GM18907 (cell line): Measurements from ENCODE around the gene FAM163B.

Experiments
- ATAC-seq: cut with Tn5 transposase; IDR thresholded peaks from one replicate; pipeline ENCODE4 v1.9.1; 2021; ENCODE audit warnings: mild to moderate bottlenecking, moderate library complexity; ENCODE audit not compliant: unreplicated experiment

FAM163B gene

DNA sequence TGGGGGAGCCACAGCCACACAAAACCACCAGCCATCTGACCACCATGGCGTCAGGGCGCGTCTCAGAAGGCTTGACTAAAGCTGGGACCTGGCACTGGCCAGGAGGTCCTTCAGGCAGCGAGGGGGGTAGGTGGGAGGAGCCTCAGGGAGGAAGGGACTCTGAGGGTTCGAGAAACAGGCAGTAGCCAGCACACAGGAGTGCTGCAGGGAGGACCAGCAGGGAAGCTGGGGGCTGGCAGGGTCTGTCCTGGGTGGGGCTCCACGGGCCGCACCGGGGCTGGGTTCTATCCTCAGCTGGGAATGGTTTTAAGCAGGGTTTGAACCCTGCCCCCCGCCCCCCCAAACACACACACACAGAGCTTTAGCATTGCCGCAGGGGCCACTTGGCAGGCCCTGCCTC, 7.4 kb downstream of the FAM163B start:
- no peak for ATAC-seq

DNA sequence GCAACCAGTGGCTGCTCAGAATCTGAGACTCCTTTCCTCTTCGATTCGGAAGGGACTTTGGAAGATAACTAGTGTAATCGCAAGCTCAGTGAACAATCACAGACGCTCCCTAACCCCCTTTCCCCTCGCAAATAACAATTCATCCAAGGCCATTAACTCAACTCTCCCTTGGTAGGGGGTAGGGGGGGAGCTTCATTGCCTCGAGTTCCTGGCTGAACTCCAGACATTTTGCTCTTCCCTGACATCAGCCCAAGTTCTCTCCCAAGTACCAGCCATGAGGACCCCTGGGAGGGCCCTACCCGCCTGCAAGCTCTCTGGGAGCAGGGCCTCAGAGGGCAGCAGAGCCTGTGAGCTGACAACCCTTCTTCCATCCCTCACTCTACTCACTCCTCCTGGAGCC, 8.4 kb downstream of the FAM163B start:
- no peak for ATAC-seq

DNA sequence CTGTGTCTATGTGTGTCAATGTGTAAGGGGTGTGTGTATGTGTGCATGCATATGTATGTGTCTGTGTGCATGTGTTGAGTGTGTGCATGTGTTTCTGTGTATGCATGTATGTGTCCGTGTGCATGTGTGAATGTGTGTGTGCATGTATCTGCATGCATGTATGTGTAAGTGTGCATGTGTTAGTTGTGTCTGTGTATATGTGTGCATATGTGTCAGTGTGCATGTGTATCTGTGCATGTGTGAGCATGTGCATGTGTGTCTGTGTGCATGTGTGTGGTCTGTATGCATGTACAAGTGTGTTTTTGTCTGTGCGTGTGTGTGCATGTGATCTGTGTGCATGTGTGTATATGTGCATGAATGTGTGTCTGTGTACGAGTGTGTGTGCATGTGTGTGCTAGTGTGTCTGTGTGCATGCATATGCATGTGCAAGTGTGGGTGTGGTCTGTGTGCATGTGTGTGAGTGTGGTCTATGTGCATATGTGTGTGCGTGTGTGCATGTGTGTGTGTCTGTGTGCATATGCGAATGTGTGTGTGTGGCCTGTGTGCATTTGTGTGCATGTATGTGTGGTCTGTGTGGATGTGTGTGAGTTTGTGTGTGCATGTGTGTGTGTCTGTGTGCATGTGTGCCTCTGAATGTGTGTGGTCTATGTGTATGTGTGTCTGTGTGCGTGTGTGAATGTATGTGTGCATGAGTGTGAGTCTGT, 9.6 kb downstream of the FAM163B start:
- ATAC-seq, result no peak

DNA sequence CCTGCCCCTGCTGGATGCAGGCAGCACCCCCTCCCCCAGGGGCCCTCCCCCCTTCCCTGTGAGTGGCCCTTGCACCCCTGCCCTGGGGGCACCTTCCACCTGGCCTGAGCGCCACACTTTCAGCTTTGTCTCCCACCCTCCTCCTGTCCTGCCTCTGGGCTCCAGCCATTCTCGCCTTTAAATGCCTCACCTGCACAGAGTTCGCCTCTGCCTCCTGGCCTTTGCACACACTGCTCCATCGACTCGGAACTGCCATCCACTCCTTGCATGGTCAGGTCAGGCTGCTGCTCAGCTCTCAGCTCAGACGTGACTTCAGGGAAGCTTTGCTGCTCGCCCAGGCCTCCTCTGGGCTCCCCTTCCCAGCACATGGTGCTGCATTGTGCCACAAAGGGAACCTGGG, 10.2 kb downstream of the FAM163B start:
- no peak for ATAC-seq

DNA sequence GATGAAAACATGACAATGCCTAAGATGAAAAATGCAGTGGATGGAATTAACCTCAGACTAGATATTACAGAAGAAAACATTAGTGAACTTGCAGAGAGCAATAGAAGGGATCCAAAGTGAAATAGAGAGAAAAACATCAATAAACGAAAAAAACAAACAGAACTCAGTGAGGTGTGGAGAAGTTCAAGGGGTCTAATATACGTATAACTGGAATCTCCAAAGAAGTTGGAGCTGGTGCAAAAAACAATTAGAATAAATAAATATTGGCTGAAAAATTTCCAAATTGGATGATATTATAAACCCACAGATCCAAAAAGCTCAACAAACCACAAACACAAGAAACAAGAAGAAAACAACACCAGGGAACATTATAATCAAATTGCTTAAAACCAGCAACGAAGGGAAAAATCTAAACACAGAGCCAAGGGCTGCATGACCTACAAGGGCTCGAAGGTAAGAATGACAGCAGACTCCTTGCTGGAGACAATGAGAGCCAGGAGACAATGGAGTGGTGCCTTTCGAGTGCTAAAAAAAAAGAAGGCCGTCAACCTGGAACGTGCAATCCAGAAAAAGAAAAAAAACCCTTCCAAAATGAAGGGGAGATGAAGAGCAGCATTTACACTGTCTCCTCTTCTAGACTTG, 11.8 kb downstream of the FAM163B start:
- no peak for ATAC-seq

- no peak for ATAC-seq
Measured at GRCh38 chr9:133595910-133596309, 13.3 kb downstream of the FAM163B start.

DNA sequence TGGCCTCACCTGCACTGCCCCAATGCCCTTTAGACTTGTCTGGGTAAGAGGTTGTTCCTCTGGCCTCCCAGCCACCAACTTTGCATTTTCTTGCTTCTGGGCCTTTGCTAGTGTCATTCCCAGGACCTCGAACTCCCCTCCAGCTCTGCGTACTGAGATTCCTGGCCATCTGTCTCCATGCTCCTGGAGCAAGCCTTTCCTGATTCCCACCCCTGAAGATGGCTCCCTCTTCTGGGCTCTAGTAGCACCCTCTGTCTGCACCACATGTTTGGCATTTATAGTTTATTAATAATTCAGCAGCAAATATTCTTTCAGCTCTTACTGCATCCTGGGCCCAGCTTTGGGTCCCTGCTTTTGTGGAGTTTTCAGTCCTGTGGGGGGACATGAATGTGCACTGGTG, 14.9 kb downstream of the FAM163B start:
- ATAC-seq, result no peak

- ATAC-seq, result no peak
Measured at GRCh38 chr9:133593587-133594253, 15.5 kb downstream of the FAM163B start.

DNA sequence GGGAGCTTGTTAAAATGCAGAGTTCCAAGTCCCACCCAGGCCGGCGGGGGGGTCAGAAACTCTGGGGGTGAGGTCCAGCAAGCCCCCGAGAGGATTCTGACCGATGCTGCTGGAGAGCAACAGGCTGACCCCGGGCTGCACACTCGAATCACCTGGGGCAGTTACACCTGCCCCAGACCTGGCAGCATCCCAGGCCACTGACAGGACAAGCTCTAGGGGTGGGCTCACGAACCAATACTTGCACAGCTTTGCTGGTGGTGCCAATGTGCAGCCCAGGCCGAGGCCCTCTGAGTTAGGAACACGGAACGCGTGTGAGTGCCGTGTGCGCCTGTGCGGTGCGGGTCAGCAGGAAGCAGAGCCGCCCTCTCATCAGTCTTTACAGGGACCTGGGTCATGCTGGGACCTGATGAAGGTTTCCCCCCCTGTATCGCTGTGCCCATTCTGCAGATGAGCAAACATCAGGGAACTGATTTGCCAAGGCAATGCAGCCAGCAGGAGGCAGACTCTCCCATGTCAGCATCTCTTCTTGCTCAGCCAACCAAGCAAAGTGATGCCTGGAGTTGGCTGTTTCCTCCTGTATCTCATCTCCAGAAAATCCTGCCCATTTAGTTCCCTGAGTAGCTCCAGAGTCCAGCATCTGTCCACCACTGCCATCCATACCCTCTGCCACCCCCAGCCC, 16.3 kb downstream of the FAM163B start:
- no peak for ATAC-seq

DNA sequence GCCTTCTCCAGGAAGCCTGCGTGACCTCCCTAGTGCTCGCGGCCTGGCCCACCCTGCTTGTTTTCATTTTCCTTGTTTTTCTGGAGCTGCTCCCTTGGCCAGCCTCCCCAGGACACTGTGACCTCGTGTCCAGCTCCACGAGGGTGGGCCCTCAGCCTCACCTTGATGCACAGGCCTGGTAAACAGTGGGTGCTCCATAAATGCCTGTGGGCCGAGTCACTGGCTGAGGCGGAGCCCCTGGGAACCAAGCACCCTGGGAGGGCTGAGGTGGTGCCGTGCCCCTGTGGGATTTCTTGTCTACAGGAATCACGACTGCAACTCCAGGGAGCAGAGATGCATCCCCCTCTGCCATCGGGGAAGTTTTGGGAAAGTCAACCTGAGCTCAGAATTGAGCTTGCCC, 17.2 kb downstream of the FAM163B start:
- ATAC-seq, result no peak

DNA sequence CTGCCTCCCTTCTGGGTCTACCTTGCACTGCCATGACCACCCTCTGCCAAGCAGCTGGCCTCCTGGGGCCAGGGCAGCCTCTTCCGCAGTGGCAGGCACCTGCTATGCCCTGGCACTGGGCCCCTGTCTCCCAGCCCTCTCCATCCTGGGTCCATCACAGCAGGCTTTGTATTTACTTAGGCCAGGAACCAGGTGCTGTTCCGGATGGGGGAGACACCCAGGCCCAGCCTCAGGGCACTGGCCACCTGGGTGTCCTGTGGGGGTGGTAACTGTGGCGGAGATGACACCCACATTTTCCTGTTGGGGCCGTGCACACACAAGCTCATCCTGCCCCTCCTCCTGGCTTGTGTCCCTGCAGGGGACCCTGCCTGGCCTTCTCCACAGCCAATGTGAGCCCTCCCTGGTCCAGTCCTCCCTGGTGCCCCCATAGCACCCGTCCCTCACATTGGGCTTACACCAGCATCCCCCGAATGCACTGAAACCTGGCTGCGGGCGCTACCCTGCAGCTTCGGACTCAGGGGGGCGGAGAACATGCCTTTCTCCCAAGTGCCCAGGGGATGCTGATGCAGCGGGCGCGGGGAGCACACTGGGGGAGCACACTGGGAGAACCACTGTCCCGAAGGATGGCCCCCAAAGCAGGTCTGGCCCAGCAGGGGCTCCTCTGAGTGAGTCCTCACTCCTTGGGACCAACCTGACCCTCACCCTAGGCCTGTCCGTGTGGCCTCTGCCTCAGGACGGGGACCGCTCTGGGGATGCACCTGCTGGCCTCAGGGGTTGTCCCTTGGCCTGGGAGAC, 17.9 kb downstream of the FAM163B start:
- ATAC-seq, result no peak

DNA sequence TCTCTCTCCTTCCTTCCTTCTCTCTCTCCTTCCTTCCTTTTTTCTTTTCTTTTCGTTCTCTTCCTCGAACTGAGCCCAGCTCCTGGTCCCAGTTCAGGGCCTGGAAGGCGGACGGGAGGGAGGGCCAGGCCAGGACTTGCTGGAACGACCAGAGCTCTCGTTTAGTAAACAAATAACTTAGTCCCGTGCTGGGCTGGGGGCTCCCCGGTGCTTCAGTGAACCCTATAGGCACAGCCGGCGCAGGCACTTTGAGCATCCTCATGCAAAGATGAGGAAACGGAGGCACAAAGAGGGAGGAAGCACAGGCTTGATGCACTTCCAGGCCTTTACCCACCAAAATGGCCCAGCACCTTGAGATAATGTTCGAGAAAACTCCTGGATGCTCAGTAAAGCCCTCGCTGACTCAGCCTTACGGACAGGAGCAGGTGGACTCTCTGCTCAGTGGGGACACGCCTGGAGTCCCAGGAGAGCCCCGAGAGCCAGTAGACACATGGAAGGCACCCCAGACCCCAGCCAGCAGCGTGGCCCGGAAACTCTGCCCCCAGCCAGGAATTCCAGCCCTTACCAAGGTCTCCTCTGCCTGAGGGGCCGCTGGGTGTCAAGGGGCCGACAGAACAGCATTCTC, 18.8 kb downstream of the FAM163B start:
- ATAC-seq, result no peak

GRCh38 chr9:133589454-133590227, 19.5 kb downstream of the FAM163B start:
- ATAC-seq, result no peak

DNA sequence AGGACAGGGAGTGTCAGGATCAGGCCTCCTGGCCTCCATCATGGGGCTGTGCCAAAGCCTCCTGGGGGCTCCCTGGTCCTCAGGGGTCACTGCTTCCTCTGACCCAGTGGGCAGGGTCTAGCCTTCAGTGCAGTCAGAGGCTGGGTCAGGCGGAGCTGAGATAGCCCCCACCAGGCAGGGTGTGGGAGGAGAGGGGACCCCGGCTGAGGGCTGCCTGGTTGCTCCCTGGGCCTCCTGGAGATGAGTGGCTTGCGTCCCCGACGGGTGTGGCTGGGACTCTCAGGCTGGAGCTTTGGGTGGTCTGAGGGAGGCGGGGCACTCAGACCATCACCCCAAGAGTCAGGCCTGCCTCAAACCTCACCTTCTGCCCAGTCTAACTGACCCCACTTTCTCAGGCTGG, 21.7 kb downstream of the FAM163B start:
- ATAC-seq, result no peak

GRCh38 chr9:133587051-133587450, 22.1 kb downstream of the FAM163B start:
- ATAC-seq, result no peak

GRCh38 chr9:133585481-133586351, 23.5 kb downstream of the FAM163B start:
- no peak for ATAC-seq

DNA sequence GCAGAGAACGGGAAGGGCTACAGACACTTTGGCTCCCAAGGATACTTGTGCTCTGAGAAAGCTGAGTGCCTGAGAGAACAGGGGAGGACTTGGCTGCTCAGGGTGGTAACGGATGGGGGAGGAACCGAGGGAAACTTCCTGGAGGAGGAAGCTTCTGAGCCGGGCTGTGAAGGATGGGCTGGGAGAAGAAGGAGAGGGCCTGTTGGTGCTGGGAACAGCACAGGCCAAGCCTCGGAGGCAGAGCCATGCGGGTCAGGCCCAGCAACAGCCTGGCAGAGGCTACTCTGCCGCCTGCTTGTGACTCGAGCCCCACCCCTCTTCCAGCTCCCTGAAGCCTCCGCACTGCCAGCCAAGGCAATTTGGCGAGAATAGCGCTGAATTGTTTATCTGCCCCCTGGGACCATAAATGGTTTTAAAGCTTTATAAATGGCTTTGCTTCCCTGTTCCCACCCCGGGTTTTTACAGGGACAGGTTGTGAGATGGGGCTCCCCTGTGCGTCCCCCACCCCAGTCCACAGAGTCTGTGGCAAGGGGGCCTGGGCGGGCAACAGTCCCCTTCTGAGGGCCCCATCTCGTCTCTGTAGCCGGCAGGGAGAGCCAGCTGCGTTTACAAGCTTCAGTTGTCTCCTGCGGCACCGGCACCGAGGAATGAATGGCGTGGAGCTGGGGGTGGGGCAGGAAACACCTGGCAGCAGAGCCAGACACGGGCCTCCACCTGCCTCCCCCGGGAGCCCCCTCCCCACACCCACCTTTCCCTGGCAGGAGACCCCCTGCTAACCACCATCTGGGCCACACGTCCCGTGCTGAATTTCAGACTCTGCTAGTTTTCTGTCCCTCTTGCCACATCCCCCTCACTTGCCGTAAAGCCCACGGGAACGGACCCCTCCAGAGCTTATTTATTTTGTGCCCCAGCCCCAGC, 24.4 kb downstream of the FAM163B start:
- ATAC-seq, result no peak

DNA sequence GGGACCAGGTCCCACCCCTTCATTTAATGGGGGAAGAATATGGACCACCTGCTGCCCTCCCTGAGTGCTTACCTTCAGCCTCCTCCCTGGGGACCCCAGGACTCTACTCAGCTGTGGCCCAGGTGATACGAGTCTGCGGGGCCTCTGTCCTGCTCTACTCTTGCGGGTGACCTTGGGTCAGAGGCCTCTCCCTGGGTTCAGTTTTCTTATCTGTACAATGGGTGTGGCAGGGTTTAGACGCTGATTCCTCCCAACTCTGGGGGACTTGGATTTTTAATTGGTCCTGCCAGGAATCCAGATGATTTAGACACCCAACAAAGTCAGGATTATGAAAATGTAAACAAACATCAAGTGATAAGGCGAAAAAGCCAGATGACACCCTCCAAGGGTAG, 25.0 kb downstream of the FAM163B start:
- ATAC-seq, result no peak
